Dendritic cell treated with granulocyte-macrophage colony-stimulating factor and Interleukin-4, amounts not matched to agents 40 ng/mL and 50 ng/mL, for 4 days (primary cell): ENCODE data around the gene EHMT2.
"Not testable (repeated sequence)": the region's sequence is repeated elsewhere in the genome, so short reads cannot be mapped to it uniquely, and the experiment has no call there.

Experiments used
- H3K27ac Mint-ChIP-seq: one replicate; pipeline ENCODE4 v1.8.0; 2022; ENCODE audit warnings: mild to moderate bottlenecking, mixed read lengths
- H3K27me3 Mint-ChIP-seq: one replicate; pipeline ENCODE4 v1.8.0; 2022; ENCODE audit warnings: mild to moderate bottlenecking, mixed read lengths
- H3K36me3 Mint-ChIP-seq: one replicate; pipeline ENCODE4 v1.8.0; 2022; ENCODE audit warnings: low read depth, mixed read lengths
- H3K4me1 Mint-ChIP-seq: one replicate; pipeline ENCODE4 v1.8.0; 2022; ENCODE audit warnings: low read depth, mixed read lengths
- H3K4me3 Mint-ChIP-seq: one replicate; pipeline ENCODE4 v1.8.0; 2022; ENCODE audit warnings: mild to moderate bottlenecking, moderate library complexity, mixed read lengths
- H3K9me3 Mint-ChIP-seq: one replicate; pipeline ENCODE4 v1.8.0; 2022; ENCODE audit warnings: mixed read lengths
- intact Hi-C: fragments of 100-400 bp; cut with micrococcal nuclease; formaldehyde crosslinking; loops from one replicate; pipeline ENCODE4 v1.15.0; 2022

The EHMT2 gene

GRCh38 chr6:31927863-31928671, 30.6 kb upstream of the EHMT2 start:
- no peaks in the 10 kb centered on the region for H3K9me3 Mint-ChIP-seq
- H3K27me3 Mint-ChIP-seq, result peaks cover 3% of the 10 kb centered on the region
- peak overlapping the region; percentile 90 for H3K4me3 Mint-ChIP-seq
- peaks cover 28% of the 10 kb centered on the region for H3K36me3 Mint-ChIP-seq
- peaks cover 47% of the 10 kb centered on the region for H3K4me1 Mint-ChIP-seq
- H3K27ac Mint-ChIP-seq, result peak overlapping the region; percentile 93
- intact Hi-C loops, result no loop called here

GRCh38 chr6:31927242-31927862, 29.9 kb upstream of the EHMT2 start, which contains the start of gene C2:
Gene C2, plus strand, starts transcription at chr6:31927717. Its CDS starts 36 bp downstream, at chr6:31927753.
- peaks cover 54% of the 10 kb centered on the region for H3K4me1 Mint-ChIP-seq
- H3K27me3 Mint-ChIP-seq, result no peaks in the 10 kb centered on the region
- no peaks in the 10 kb centered on the region for H3K9me3 Mint-ChIP-seq
- peaks cover 21% of the 10 kb centered on the region for H3K36me3 Mint-ChIP-seq
- peak within 1 kb of the TSS; percentile 93 for H3K27ac Mint-ChIP-seq
- peak within 1 kb of the TSS; percentile 90 for H3K4me3 Mint-ChIP-seq
- intact Hi-C loops, result no loop called here

GRCh38 chr6:31922942-31923341, 25.4 kb upstream of the EHMT2 start:
- no peak overlapping the region for H3K27ac Mint-ChIP-seq
- H3K9me3 Mint-ChIP-seq, result no peaks in the 10 kb centered on the region
- H3K4me3 Mint-ChIP-seq, result no peak overlapping the region
- intact Hi-C loops, result no loop called here
- no peaks in the 10 kb centered on the region for H3K27me3 Mint-ChIP-seq
- H3K36me3 Mint-ChIP-seq, result peaks cover 5% of the 10 kb centered on the region
- H3K4me1 Mint-ChIP-seq, result peaks cover 66% of the 10 kb centered on the region

- Mint-ChIP-seq H3K27me3 (no peaks in the 10 kb centered on the region), H3K4me3 (peak overlapping the region; percentile 1), H3K4me1 (peaks cover 57% of the 10 kb centered on the region), H3K36me3 (no peaks in the 10 kb centered on the region), H3K9me3 (no peaks in the 10 kb centered on the region), H3K27ac (peak overlapping the region; percentile 90)
- intact Hi-C loops, result no loop called here
Observed at GRCh38 chr6:31920811-31921210, 23.3 kb upstream of the EHMT2 start.

GRCh38 chr6:31919624-31920303, 22.3 kb upstream of the EHMT2 start:
- Mint-ChIP-seq H3K4me1 (peaks cover 59% of the 10 kb centered on the region), H3K36me3 (no peaks in the 10 kb centered on the region), H3K9me3 (no peaks in the 10 kb centered on the region), H3K27me3 (no peaks in the 10 kb centered on the region), H3K4me3 (no peak overlapping the region), H3K27ac (peak overlapping the region; percentile 90)
- intact Hi-C loops, result no loop called here

- Mint-ChIP-seq H3K4me1 (peaks cover 59% of the 10 kb centered on the region), H3K27ac (peak overlapping the region; percentile 43), H3K36me3 (no peaks in the 10 kb centered on the region), H3K4me3 (peak overlapping the region; percentile 13), H3K9me3 (no peaks in the 10 kb centered on the region), H3K27me3 (no peaks in the 10 kb centered on the region)
- intact Hi-C loops, result no loop called here
Observed at GRCh38 chr6:31918069-31918720, 20.7 kb upstream of the EHMT2 start.

- Mint-ChIP-seq H3K36me3 (no peaks in the 10 kb centered on the region), H3K4me1 (peaks cover 47% of the 10 kb centered on the region), H3K4me3 (no peak overlapping the region), H3K9me3 (no peaks in the 10 kb centered on the region), H3K27ac (peak overlapping the region; percentile 10), H3K27me3 (no peaks in the 10 kb centered on the region)
- intact Hi-C loops, result no loop called here
Observed at GRCh38 chr6:31915756-31916155, 18.3 kb upstream of the EHMT2 start.

GRCh38 chr6:31915351-31915750, 17.9 kb upstream of the EHMT2 start:
- Mint-ChIP-seq H3K4me1 (peaks cover 44% of the 10 kb centered on the region), H3K27ac (peak overlapping the region; percentile 4), H3K4me3 (no peak overlapping the region), H3K9me3 (no peaks in the 10 kb centered on the region), H3K27me3 (no peaks in the 10 kb centered on the region), H3K36me3 (no peaks in the 10 kb centered on the region)
- intact Hi-C loops, result no loop called here

GRCh38 chr6:31911826-31912585, 14.5 kb upstream of the EHMT2 start:
- Mint-ChIP-seq H3K9me3 (no peaks in the 10 kb centered on the region), H3K27ac (peak overlapping the region; percentile 33), H3K4me3 (no peak overlapping the region), H3K4me1 (peaks cover 41% of the 10 kb centered on the region), H3K27me3 (no peaks in the 10 kb centered on the region), H3K36me3 (no peaks in the 10 kb centered on the region)
- intact Hi-C loops, result no loop called here

- Mint-ChIP-seq H3K27ac (peak overlapping the region; percentile 25), H3K4me1 (peaks cover 40% of the 10 kb centered on the region)
- H3K27me3 Mint-ChIP-seq, H3K36me3 Mint-ChIP-seq, H3K9me3 Mint-ChIP-seq, intact Hi-C loops, H3K4me3 Mint-ChIP-seq: not testable (repeated sequence)
Observed at GRCh38 chr6:31909298-31909697, 11.8 kb upstream of the EHMT2 start.

GRCh38 chr6:31908791-31909190, 11.3 kb upstream of the EHMT2 start:
- no peaks in the 10 kb centered on the region for H3K36me3 Mint-ChIP-seq
- intact Hi-C loops, result no loop called here
- H3K4me3 Mint-ChIP-seq, result no peak overlapping the region
- peaks cover 3% of the 10 kb centered on the region for H3K27me3 Mint-ChIP-seq
- H3K27ac Mint-ChIP-seq, result peak overlapping the region; percentile 83
- H3K9me3 Mint-ChIP-seq, result no peaks in the 10 kb centered on the region
- H3K4me1 Mint-ChIP-seq, result peaks cover 42% of the 10 kb centered on the region

GRCh38 chr6:31908255-31908654, 10.8 kb upstream of the EHMT2 start:
- H3K27me3 Mint-ChIP-seq, H3K4me3 Mint-ChIP-seq, intact Hi-C loops, H3K36me3 Mint-ChIP-seq, H3K9me3 Mint-ChIP-seq: not testable (repeated sequence)
- H3K4me1 Mint-ChIP-seq, result peaks cover 47% of the 10 kb centered on the region
- peak overlapping the region; percentile 83 for H3K27ac Mint-ChIP-seq

- H3K27me3 Mint-ChIP-seq, result peaks cover 3% of the 10 kb centered on the region
- H3K9me3 Mint-ChIP-seq, result no peaks in the 10 kb centered on the region
- peaks cover 54% of the 10 kb centered on the region for H3K4me1 Mint-ChIP-seq
- H3K4me3 Mint-ChIP-seq, result peak overlapping the region; percentile 13
- peak overlapping the region; percentile 83 for H3K27ac Mint-ChIP-seq
- no peaks in the 10 kb centered on the region for H3K36me3 Mint-ChIP-seq
- intact Hi-C loops, result no loop called here
Observed at GRCh38 chr6:31907158-31907813, 9.8 kb upstream of the EHMT2 start.
